HL-60 (cell line): Measurements from ENCODE around the gene NUBPL.

Experiments used
- CTCF ChIP-seq: IDR thresholded peaks from one replicate; pipeline ENCODE4 v1.5.1; 2011; ENCODE audit warnings: low read length, control low read depth, inconsistent platforms; ENCODE audit not compliant: insufficient read depth
- POLR2AphosphoS5 ChIP-seq: IDR thresholded peaks from 2 replicates; pipeline ENCODE4 v1.6.1; 2012; ENCODE audit warnings: low read depth

DNA sequence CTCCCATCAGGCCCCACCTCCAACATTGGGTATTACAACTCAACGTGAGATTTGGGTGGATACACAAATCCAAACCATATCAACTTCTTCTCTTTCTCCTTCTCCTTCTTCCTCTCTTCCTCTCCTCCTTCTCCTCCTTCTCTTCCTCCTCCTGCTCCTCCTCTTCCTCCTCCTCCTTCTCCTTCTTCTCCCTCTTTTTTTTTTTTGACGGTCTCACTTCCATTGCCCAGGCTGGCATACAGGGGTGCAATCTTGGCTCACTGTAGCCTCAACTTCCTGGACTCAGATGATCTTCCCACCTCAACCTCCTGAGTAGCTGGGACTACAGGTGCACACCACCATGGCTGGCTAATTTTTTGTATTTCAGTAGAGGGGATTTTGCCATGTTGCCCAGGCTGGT, 11.4 kb upstream of the NUBPL start:
- no peak for TF ChIP-seq CTCF
- no peak for TF ChIP-seq POLR2AphosphoS5
